Measurements from ENCODE around the gene L3MBTL4. TPM values are rescaled to one million over a fixed set of nuclear protein-coding genes. Genes with fewer than 3 reads are reported as not detected.

The L3MBTL4 gene
- total and polyA plus RNA-seq, 11 donors: 0.27 to 3.3 (median 1.2) TPM

DNA sequence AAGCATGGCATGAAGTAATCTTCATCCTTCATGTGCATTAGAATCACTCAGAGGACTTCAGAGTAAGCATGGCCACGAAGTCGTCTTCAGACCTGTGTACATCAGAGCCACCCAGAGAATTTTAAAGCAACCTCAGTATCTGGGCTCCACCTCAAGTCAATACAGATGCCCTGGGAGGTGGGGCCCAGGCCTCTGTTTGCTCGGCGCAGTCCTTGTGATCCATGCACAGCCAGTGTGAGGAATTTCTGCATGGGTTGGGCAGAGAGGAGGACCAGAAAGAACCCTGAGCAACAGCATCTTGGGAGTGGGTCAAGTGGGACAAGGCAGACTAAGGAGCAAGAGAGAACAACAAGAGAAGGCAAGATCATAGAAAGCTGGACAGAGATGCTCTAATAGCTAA, 299.0 kb downstream of the L3MBTL4 start:
- Histone ChIP-seq H3K4me3 (no peak overlapping the region), H3K36me3 (no peaks in the 10 kb centered on the region), H3K4me1 (peaks cover 0 to 18% (median 8%) of the 10 kb centered on the region in 12 donors), H3K27me3 (no peaks in the 10 kb centered on the region), H3K27ac (no peak overlapping the region), H3K9me3 (no peaks in the 10 kb centered on the region)
- no peak for ATAC-seq
- no peak for DNase-seq
- TF ChIP-seq POLR2A (IDR thresholded peaks at IDR 0.05): no peak
- TF ChIP-seq, protein P1, sequence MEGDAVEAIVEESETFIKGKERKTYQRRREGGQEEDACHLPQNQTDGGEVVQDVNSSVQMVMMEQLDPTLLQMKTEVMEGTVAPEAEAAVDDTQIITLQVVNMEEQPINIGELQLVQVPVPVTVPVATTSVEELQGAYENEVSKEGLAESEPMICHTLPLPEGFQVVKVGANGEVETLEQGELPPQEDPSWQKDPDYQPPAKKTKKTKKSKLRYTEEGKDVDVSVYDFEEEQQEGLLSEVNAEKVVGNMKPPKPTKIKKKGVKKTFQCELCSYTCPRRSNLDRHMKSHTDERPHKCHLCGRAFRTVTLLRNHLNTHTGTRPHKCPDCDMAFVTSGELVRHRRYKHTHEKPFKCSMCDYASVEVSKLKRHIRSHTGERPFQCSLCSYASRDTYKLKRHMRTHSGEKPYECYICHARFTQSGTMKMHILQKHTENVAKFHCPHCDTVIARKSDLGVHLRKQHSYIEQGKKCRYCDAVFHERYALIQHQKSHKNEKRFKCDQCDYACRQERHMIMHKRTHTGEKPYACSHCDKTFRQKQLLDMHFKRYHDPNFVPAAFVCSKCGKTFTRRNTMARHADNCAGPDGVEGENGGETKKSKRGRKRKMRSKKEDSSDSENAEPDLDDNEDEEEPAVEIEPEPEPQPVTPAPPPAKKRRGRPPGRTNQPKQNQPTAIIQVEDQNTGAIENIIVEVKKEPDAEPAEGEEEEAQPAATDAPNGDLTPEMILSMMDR (IDR thresholded peaks at IDR 0.05): no peak
- WGBS, 4 donors: 88 to 95% (median 94%) methylated on average over 4 of the region's 4 CpGs
- intact Hi-C loops (cut with DNase I): loop anchor here in 2 of 10 donors (5.0 to 10.0 kb wide), 2 partner anchors 51 to 53 kb away; no protein-coding TSS in a partner anchor

DNA sequence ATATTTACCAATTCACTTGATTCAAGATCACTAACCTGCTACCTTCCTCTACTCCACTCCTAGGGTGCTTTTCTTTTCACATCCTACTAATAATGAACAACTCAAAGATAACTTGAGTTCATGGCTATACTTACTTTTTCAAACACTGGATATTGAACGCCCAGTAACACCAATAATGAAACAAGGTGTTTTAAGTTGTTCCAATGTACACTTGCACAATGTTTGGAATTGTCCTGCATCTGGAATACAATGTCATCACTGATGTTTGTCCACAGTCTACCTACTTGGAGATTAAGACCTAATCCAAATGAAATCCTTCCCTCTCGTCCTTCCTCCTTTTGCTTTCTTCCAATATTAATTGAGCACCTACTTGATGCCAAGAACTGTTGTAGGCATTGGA, 301.1 kb downstream of the L3MBTL4 start:
- H3K9me3 ChIP-seq: no peaks in the 10 kb centered on the region
- H3K36me3 ChIP-seq: no peaks in the 10 kb centered on the region
- no peaks in the 10 kb centered on the region for H3K27me3 ChIP-seq
- intact Hi-C loops (cut with DNase I): loop anchor here in 1 of 10 donors (10.0 kb wide), 1 partner anchor 49 kb away; no protein-coding TSS in a partner anchor
- DNase-seq: no peak
- ATAC-seq: no peak
- H3K4me1 ChIP-seq: no peaks in the 10 kb centered on the region
- WGBS, 4 donors: 87 to 97% (median 95%) methylated on average over 2 of the region's 2 CpGs
- TF ChIP-seq, protein P1 (IDR thresholded peaks at IDR 0.05): no peak
- no peak overlapping the region for H3K27ac ChIP-seq
- H3K4me3 ChIP-seq: no peak overlapping the region

DNA sequence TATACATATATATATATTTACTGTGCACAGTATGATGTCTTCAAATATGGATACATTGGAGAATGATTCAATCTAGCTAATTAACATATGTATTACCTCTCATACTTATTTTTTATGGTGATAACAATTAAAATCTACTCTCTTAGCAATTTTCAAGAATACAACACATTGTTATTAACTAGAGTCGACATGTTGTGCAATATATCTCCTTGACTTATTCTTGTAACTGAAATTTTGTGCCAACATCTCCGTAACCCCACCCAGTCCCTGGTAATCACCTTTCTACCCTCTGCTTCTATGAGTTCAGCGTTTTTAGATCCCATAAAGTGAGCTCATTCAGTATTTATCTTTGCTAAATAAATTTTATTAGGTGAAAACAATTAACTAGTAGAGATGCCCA, 303.0 kb downstream of the L3MBTL4 start:
- no peak for TF ChIP-seq POLR2A (IDR thresholded peaks at IDR 0.05)
- TF ChIP-seq, protein P1 (IDR thresholded peaks at IDR 0.05): no peak
- no peak for DNase-seq
- Histone ChIP-seq H3K9me3 (no peaks in the 10 kb centered on the region), H3K36me3 (no peaks in the 10 kb centered on the region), H3K4me1 (no peaks in the 10 kb centered on the region), H3K4me3 (no peak overlapping the region), H3K27me3 (no peaks in the 10 kb centered on the region), H3K27ac (no peak overlapping the region)
- 79 to 86% (median 82%) methylated on average over 3 of the region's 3 CpGs for WGBS, 4 donors
- ATAC-seq: no peak
- intact Hi-C loops (cut with DNase I): loop anchor here in 1 of 10 donors (10.0 kb wide), 1 partner anchor 47 kb away; no protein-coding TSS in a partner anchor

DNA sequence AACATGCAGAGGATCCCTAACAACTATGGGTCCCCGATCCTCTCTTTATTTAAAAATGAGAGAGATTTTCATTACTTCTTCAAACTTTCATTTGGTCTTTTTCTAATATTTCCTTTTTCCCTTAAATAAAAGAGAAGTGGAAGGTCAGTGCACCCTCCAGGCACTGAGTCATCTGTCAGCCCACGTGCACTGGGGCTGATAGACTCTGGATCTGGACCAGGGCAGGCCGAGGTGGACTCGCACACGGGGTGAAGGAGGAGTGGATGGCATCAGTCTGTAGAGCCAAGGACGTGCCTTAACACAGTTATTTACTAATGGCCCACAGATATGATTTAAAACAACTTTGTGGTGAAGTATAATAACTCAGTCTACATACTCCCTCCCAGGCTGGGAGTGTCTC, 305.0 kb downstream of the L3MBTL4 start:
- H3K27ac ChIP-seq: no peak overlapping the region
- WGBS, 4 donors: 57 to 73% (median 62%) methylated on average over 6 of the region's 6 CpGs
- TF ChIP-seq, protein P1 (IDR thresholded peaks at IDR 0.05): no peak
- TF ChIP-seq POLR2A (IDR thresholded peaks at IDR 0.05): no peak
- H3K4me1 ChIP-seq: peaks cover 0 to 4% (median 0%) of the 10 kb centered on the region in 12 donors
- ATAC-seq (peak in 3 of 4 donors; percentile 66 to 80 (median 79)), DNase-seq (no peak)
- intact Hi-C loops (cut with DNase I): loop anchor here in 2 of 10 donors (10.0 kb wide), 2 partner anchors 45 to 215 kb away; partner anchors contain the start of gene TMEM200C (in 1 of the 2)
- no peaks in the 10 kb centered on the region for H3K27me3 ChIP-seq
- H3K9me3 ChIP-seq: no peaks in the 10 kb centered on the region
- no peak overlapping the region for H3K4me3 ChIP-seq
- no peaks in the 10 kb centered on the region for H3K36me3 ChIP-seq

Measured in heart left ventricle (tissue), 16 donors.